ENCODE results near the gene THRB.

DNA sequence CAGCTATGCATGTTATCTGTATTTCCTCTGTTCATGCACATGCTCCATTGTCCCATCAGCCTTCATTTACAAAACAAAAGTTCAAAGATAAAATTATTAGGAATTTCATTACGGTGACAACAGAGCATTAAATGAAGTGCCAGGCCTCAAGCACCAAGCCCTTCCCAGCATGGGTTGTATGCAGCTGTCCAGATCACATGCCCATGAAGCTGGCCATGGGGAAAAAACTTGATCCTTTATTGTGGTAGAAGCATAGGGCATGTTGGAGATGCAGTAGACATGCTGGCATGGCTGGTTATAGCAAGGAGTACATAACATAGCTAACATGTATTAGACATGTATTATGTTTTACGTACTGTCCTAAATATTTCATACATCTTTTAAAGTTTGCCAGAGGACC, 4.1 kb upstream of the THRB start:
- TF ChIP-seq POLR2AphosphoS5 (IDR thresholded peaks at IDR 0.05; ENCODE audit: borderline replicate concordance, low read depth, low read length) = no peak
- no peak for TF ChIP-seq EZH2 (IDR thresholded peaks at IDR 0.05)
- no peak for TF ChIP-seq FOXP2 (optimal IDR thresholded peaks at IDR 0.05; ENCODE audit: control extremely low read depth, extremely low read length, insufficient read depth)
